ENCODE results near the gene NUDT4. TPM values are rescaled to one million over a fixed set of nuclear protein-coding genes. Genes with fewer than 3 reads are reported as not detected.
"Not testable (repeated sequence)": the region's sequence is repeated elsewhere in the genome, so short reads cannot be mapped to it uniquely, and the experiment has no call there.

Gene NUDT4
- total RNA-seq, 1 experiment from 2014 or later, result 93.8 TPM

- CTCF ChIA-PET, result no interaction called here
- no TSS peak for BruUV-seq (replicated peaks)
- Histone ChIP-seq H3K4me3 (ENCODE audit: low read depth, low read length, poor library complexity, severe bottlenecking) (no peak overlapping the region), H3K36me3 (ENCODE audit: insufficient read depth, low read length, poor library complexity, severe bottlenecking) (peaks cover 34% of the 10 kb centered on the region), H3K9me3 (ENCODE audit: low read depth, low read length, poor library complexity, severe bottlenecking) (no peaks in the 10 kb centered on the region), H3K27me3 (replicated peaks; ENCODE audit: insufficient read depth, low read depth, low read length, poor library complexity) (no peaks in the 10 kb centered on the region), H3K27ac (ENCODE audit: low read depth, low read length, poor library complexity, severe bottlenecking) (no peak overlapping the region), H3K4me1 (ENCODE audit: insufficient read depth, low read length, poor library complexity, severe bottlenecking) (peaks cover 19% of the 10 kb centered on the region)
- DNase-seq (ENCODE audit: low spot score), result no peak
- no peak for TF ChIP-seq EZH2 (IDR thresholded peaks at IDR 0.05; ENCODE audit: borderline replicate concordance, low read depth, low read length, poor library complexity, severe bottlenecking)
- TF ChIP-seq CTCF (conservative IDR thresholded peaks at IDR 0.05; ENCODE audit: low read depth, low read length), result no peak
- POLR2A ChIA-PET (ENCODE audit: low non-redundant PET), result interaction anchor here (0.6 kb wide), 1 partner anchor 404 kb away, joined by 3 read pairs; no protein-coding TSS in a partner anchor
- intact Hi-C loops (cut with micrococcal nuclease; ENCODE audit: unreplicated experiment), result no loop called here
These were observed 15.7 kb downstream of the NUDT4 start for GRCh38 chr12:93393425-93393824.

GRCh38 chr12:93397412-93397811, 19.7 kb downstream of the NUDT4 start:
- ChIA-PET POLR2A (ENCODE audit: low non-redundant PET) (no interaction called here), CTCF (interaction anchor here (0.6 to 2.7 kb wide), 3 partner anchors 24 to 410 kb away, joined by 9 to 21 read pairs (median 15); no protein-coding TSS in a partner anchor)
- peaks cover 41% of the 10 kb centered on the region for H3K36me3 ChIP-seq (ENCODE audit: insufficient read depth, low read length, poor library complexity, severe bottlenecking)
- TF ChIP-seq EZH2 (IDR thresholded peaks at IDR 0.05; ENCODE audit: borderline replicate concordance, low read depth, low read length, poor library complexity, severe bottlenecking) (no peak), CTCF (conservative IDR thresholded peaks at IDR 0.05; ENCODE audit: low read depth, low read length) (no peak)
- no peak overlapping the region for H3K4me3 ChIP-seq (ENCODE audit: low read depth, low read length, poor library complexity, severe bottlenecking)
- H3K27me3 ChIP-seq (replicated peaks; ENCODE audit: insufficient read depth, low read depth, low read length, poor library complexity), result no peaks in the 10 kb centered on the region
- no TSS peak for BruUV-seq (replicated peaks)
- H3K9me3 ChIP-seq (ENCODE audit: low read depth, low read length, poor library complexity, severe bottlenecking), result no peaks in the 10 kb centered on the region
- DNase-seq (ENCODE audit: low spot score), result no peak
- H3K27ac ChIP-seq (ENCODE audit: low read depth, low read length, poor library complexity, severe bottlenecking), result no peak overlapping the region
- intact Hi-C loops (cut with micrococcal nuclease; ENCODE audit: unreplicated experiment), result loop anchor here (5.0 kb wide), 4 partner anchors 195 to 680 kb away; no protein-coding TSS in a partner anchor
- peaks cover 3% of the 10 kb centered on the region for H3K4me1 ChIP-seq (ENCODE audit: insufficient read depth, low read length, poor library complexity, severe bottlenecking)

GRCh38 chr12:93399183-93399863, 21.6 kb downstream of the NUDT4 start:
- DNase-seq (ENCODE audit: low spot score); H3K27me3 ChIP-seq (replicated peaks; ENCODE audit: insufficient read depth, low read depth, low read length, poor library complexity); H3K4me3 ChIP-seq (ENCODE audit: low read depth, low read length, poor library complexity, severe bottlenecking); POLR2A ChIA-PET (ENCODE audit: low non-redundant PET); BruUV-seq (replicated peaks); H3K27ac ChIP-seq (ENCODE audit: low read depth, low read length, poor library complexity, severe bottlenecking); H3K9me3 ChIP-seq (ENCODE audit: low read depth, low read length, poor library complexity, severe bottlenecking): not testable (repeated sequence)
- H3K36me3 ChIP-seq (ENCODE audit: insufficient read depth, low read length, poor library complexity, severe bottlenecking), result peaks cover 52% of the 10 kb centered on the region
- CTCF ChIA-PET, result interaction anchor here (2.7 kb wide), 1 partner anchor 412 kb away, joined by 21 read pairs; no protein-coding TSS in a partner anchor
- intact Hi-C loops (cut with micrococcal nuclease; ENCODE audit: unreplicated experiment), result loop anchor here (5.0 kb wide), 4 partner anchors 197 to 682 kb away; no protein-coding TSS in a partner anchor
- H3K4me1 ChIP-seq (ENCODE audit: insufficient read depth, low read length, poor library complexity, severe bottlenecking), result peaks cover 11% of the 10 kb centered on the region
